Esophagus squamous epithelium (tissue), 5 donors: ENCODE measurements around the gene POLK. TPM values are rescaled to one million over a fixed set of nuclear protein-coding genes. Genes with fewer than 3 reads are reported as not detected.
"Not testable (repeated sequence)": the region's sequence is repeated elsewhere in the genome, so short reads cannot be mapped to it uniquely, and the experiment has no call there.

ENCODE experiments used
- DNase-seq: peaks from one replicate; lab custom pipeline; 2025; lab: John Stamatoyannopoulos, UW
- H3K27ac ChIP-seq, 4 donors: fragments of 200-600 bp; sonication (generic); one replicate each; pipeline ENCODE4 v1.5.1; 2016 to 2019; ENCODE audit warnings: mild to moderate bottlenecking in 1 of 4
- H3K27me3 ChIP-seq, 4 donors: fragments of 200-600 bp; sonication (generic); 1 replicate in 3 of 4; 2 replicates in 1 of 4; pipeline versions ENCODE4 v1.5.1 to v1.6.0; 2017 to 2021; ENCODE audit warnings: antibody characterized with exemption in 1 of 4
- H3K36me3 ChIP-seq, 3 donors: fragments of 200-600 bp; sonication (generic); one replicate each; pipeline ENCODE4 v1.5.1; 2016 to 2019
- H3K4me1 ChIP-seq, 3 donors: fragments of 200-600 bp; sonication (generic); one replicate each; pipeline ENCODE4 v1.5.1; 2017 to 2019
- H3K4me3 ChIP-seq, 4 donors: fragments of 200-600 bp; sonication (generic); 1 replicate in 3 of 4; 2 replicates in 1 of 4; pipeline ENCODE4 v1.5.1; 2016 to 2019; ENCODE audit warnings: mild to moderate bottlenecking in 2 of 4, moderate library complexity in 1 of 4
- H3K9me3 ChIP-seq, 3 donors: fragments of 200-600 bp; sonication (generic); one replicate each; pipeline ENCODE4 v1.5.1; 2016 to 2019
- CTCF ChIP-seq, 6 experiments: fragments of 450-650 bp in 4 of 6; fragments of 200-600 bp in 2 of 6; sonication (generic) in 2 of 6; IDR thresholded peaks; one replicate each; pipeline ENCODE4 v1.5.1; 2016 to 2019; ENCODE audit warnings: antibody characterized with exemption in 6 of 6, mild to moderate bottlenecking in 4 of 6, moderate library complexity in 4 of 6
- POLR2A ChIP-seq, 4 donors: fragments of 450-650 bp; IDR thresholded peaks; one replicate each; pipeline ENCODE4 v1.6.1; 2017; ENCODE audit warnings: antibody characterized with exemption in 4 of 4, mild to moderate bottlenecking in 4 of 4, moderate library complexity in 3 of 4
- WGBS, 2 donors: methylation state at CpG; one replicate each; pipeline ENCODE4 v1.1.5; 2018; 5-methylcytosine and 5-hydroxymethylcytosine counted together
- intact Hi-C: fragments of 100-400 bp; cut with DNase I; formaldehyde crosslinking; loops from one replicate; pipeline ENCODE4 v1.15.0; 2022
- total RNA-seq, 4 donors: library from RNA; depleted of rRNA; stranded (reverse); fragments of >200 nt; gene quantifications; one replicate each; pipeline ENCODE4 v1.1.0, GENCODE V29; 2016
- donor health status: DM: yes; HTN: yes; CAD: no.

The POLK gene
- total RNA-seq, 4 donors from 2014 or later: 8.6 to 27.5 (median 14.1) TPM

- H3K9me3 ChIP-seq: peaks cover 0 to 9% (median 0%) of the 10 kb centered on the region in 3 donors
- no peaks in the 10 kb centered on the region for H3K27me3 ChIP-seq
- H3K27ac ChIP-seq: peak overlapping the region; percentile 20 to 80 (median 46)
- no peak for DNase-seq
- H3K4me1 ChIP-seq: peaks cover 16 to 34% (median 21%) of the 10 kb centered on the region in 3 donors
- TF ChIP-seq POLR2A (IDR thresholded peaks at IDR 0.05): no peak
- no peak for TF ChIP-seq CTCF (IDR thresholded peaks at IDR 0.05)
- 11 to 22% methylated on average over 5 to 6 of the region's 6 CpGs for WGBS, 2 donors
- peak overlapping the region in 1 of 4 donors; percentile 19 for H3K4me3 ChIP-seq
- intact Hi-C loops: no loop called here
- H3K36me3 ChIP-seq: peaks cover 0 to 11% (median 0%) of the 10 kb centered on the region in 3 donors
Measured at GRCh38 chr5:75566710-75567309, 55.1 kb downstream of the POLK start.

- TF ChIP-seq POLR2A (IDR thresholded peaks at IDR 0.05) (no peak), CTCF (IDR thresholded peaks at IDR 0.05) (no peak)
- intact Hi-C loops: no loop called here
- Histone ChIP-seq H3K27ac (peak overlapping the region in 3 of 4 donors; percentile 4 to 40 (median 19)), H3K4me3 (no peak overlapping the region), H3K36me3 (peaks cover 0 to 11% (median 0%) of the 10 kb centered on the region in 3 donors), H3K27me3 (no peaks in the 10 kb centered on the region), H3K4me1 (peaks cover 16 to 34% (median 21%) of the 10 kb centered on the region in 3 donors), H3K9me3 (peaks cover 0 to 9% (median 0%) of the 10 kb centered on the region in 3 donors)
- DNase-seq: no peak
- WGBS, 2 donors: 32 to 33% methylated on average over 2 of the region's 2 CpGs
Measured at GRCh38 chr5:75567710-75568109, 56.0 kb downstream of the POLK start.

GRCh38 chr5:75568202-75568601, 56.5 kb downstream of the POLK start:
- H3K9me3 ChIP-seq: peaks cover 0 to 6% (median 0%) of the 10 kb centered on the region in 3 donors
- H3K4me1 ChIP-seq: peaks cover 16 to 34% (median 21%) of the 10 kb centered on the region in 3 donors
- no peaks in the 10 kb centered on the region for H3K27me3 ChIP-seq
- DNase-seq: no peak
- intact Hi-C loops: no loop called here
- TF ChIP-seq POLR2A (IDR thresholded peaks at IDR 0.05) (no peak), CTCF (IDR thresholded peaks at IDR 0.05) (no peak)
- H3K4me3 ChIP-seq: no peak overlapping the region
- peaks cover 0 to 12% (median 0%) of the 10 kb centered on the region in 3 donors for H3K36me3 ChIP-seq
- 60 to 67% methylated on average over 2 of the region's 2 CpGs for WGBS, 2 donors
- no peak overlapping the region for H3K27ac ChIP-seq

GRCh38 chr5:75571547-75571946, 59.9 kb downstream of the POLK start:
- no peak overlapping the region for H3K4me3 ChIP-seq
- WGBS, 2 donors: 61 to 84% methylated on average over 2 of the region's 2 CpGs
- no peak for DNase-seq
- H3K4me1 ChIP-seq: peaks cover 8 to 25% (median 16%) of the 10 kb centered on the region in 3 donors
- H3K9me3 ChIP-seq: no peaks in the 10 kb centered on the region
- H3K27me3 ChIP-seq: no peaks in the 10 kb centered on the region
- intact Hi-C loops: no loop called here
- TF ChIP-seq POLR2A (IDR thresholded peaks at IDR 0.05) (no peak), CTCF (IDR thresholded peaks at IDR 0.05) (no peak)
- H3K27ac ChIP-seq: no peak overlapping the region
- peaks cover 0 to 21% (median 0%) of the 10 kb centered on the region in 3 donors for H3K36me3 ChIP-seq

GRCh38 chr5:75574791-75575190, 63.1 kb downstream of the POLK start:
- no peak for TF ChIP-seq POLR2A (IDR thresholded peaks at IDR 0.05)
- TF ChIP-seq CTCF (IDR thresholded peaks at IDR 0.05): no peak
- 57 to 66% methylated on average over 3 of the region's 3 CpGs for WGBS, 2 donors
- Histone ChIP-seq H3K27ac (peak overlapping the region in 1 of 4 donors; percentile 7), H3K4me3 (no peak overlapping the region), H3K4me1 (peaks cover 0 to 12% (median 5%) of the 10 kb centered on the region in 3 donors), H3K27me3 (no peaks in the 10 kb centered on the region), H3K36me3 (peaks cover 0 to 37% (median 0%) of the 10 kb centered on the region in 3 donors), H3K9me3 (no peaks in the 10 kb centered on the region)
- no peak for DNase-seq
- intact Hi-C loops: no loop called here

GRCh38 chr5:75578280-75578679, 66.6 kb downstream of the POLK start:
- H3K27me3 ChIP-seq, DNase-seq, H3K9me3 ChIP-seq, H3K27ac ChIP-seq, intact Hi-C loops, H3K4me3 ChIP-seq: not testable (repeated sequence)
- Histone ChIP-seq H3K4me1 (peaks cover 0 to 12% (median 5%) of the 10 kb centered on the region in 3 donors), H3K36me3 (peaks cover 0 to 60% (median 0%) of the 10 kb centered on the region in 3 donors)
- 88 to 93% methylated on average over 8 of the region's 8 CpGs for WGBS, 2 donors
